HCT116 (cell line): ENCODE data around the gene CARD14. TPM values are rescaled to one million over a fixed set of nuclear protein-coding genes. Genes with fewer than 3 reads are reported as not detected.

Source experiments
- ATAC-seq: fragments of 200-7000 bp; cut with Tn5 transposase; 2 replicates; pipeline ENCODE4 v1.9.1; 2020; ENCODE audit warnings: mild to moderate bottlenecking, moderate library complexity
- BruUV-seq: library from RNA; stranded (reverse); fragments of 400-500 nt; replicated peaks from 2 replicates; lab custom pipeline; 2021; lab: Mats Ljungman, UMichigan
- CTCF ChIA-PET: fragments of 300-600 bp; sonication (Branson Sonifier 250); formaldehyde crosslinking; loops from one replicate; lab custom pipeline; 2021; ENCODE audit warnings: antibody characterized with exemption; lab: Charles Lee
- POLR2A ChIA-PET: fragments of 300-600, 350-600 bp; sonication (Branson Sonifier 250); formaldehyde crosslinking; loops from one replicate; lab custom pipeline; 2021; ENCODE audit warnings: antibody characterized with exemption; lab: Charles Lee
- RAD21 ChIA-PET, 2 experiments: fragments of 300-600 bp; sonication (Branson Sonifier 250); formaldehyde crosslinking; loops; one replicate each; lab custom pipeline; 2023; ENCODE audit warnings: low total read pairs in 2 of 2; ENCODE audit not compliant: uncharacterized antibody in 2 of 2, unreplicated experiment in 2 of 2, low non-redundant PET in 1 of 2; lab: Charles Lee
- DNase-seq: peaks from one replicate; pipeline ENCODE4 v3.0.0-alpha.2; 2010; ENCODE audit warnings: low read depth, low spot score
- H2AFZ ChIP-seq: fragments of 200-600 bp; shearing (Covaris generic), sonication (generic); 2 replicates; pipeline ENCODE4 v1.6.1; 2017; ENCODE audit warnings: low read depth, mixed run types, mixed read lengths, antibody characterized with exemption, low read length; ENCODE audit not compliant: poor library complexity, severe bottlenecking
- H3K27ac ChIP-seq: 2 replicates; pipeline ENCODE4 v1.5.1; 2012; ENCODE audit warnings: low read depth, low read length
- H3K27me3 ChIP-seq: fragments of 200-600 bp; sonication (generic); 2 replicates; pipeline ENCODE4 v1.6.1; 2016; ENCODE audit warnings: mixed run types, low read length, mixed read lengths; ENCODE audit not compliant: insufficient read depth
- H3K36me3 ChIP-seq, 2 experiments: fragments of 200-500 bp in 1 of 2; fragments of 200-600 bp in 1 of 2; sonication (Bioruptor generic) in 1 of 2; sonication (generic) in 1 of 2; 2 replicates each; pipeline versions ENCODE4 v1.5.1 to v1.6.1; 2014 to 2016; ENCODE audit warnings: low read length in 2 of 2, inconsistent platforms in 1 of 2, mixed read lengths in 1 of 2, mixed run types in 1 of 2; ENCODE audit not compliant: insufficient read depth in 2 of 2, control insufficient read depth in 1 of 2
- H3K4me1 ChIP-seq, 2 experiments: fragments of 200-600 bp in 1 of 2; sonication (generic) in 1 of 2; 2 replicates each; pipeline versions ENCODE4 v1.5.1 to v1.6.1; 2012 to 2017; ENCODE audit warnings: low read length in 2 of 2, inconsistent platforms in 1 of 2, mild to moderate bottlenecking in 1 of 2, mixed read lengths in 1 of 2, mixed run types in 1 of 2, moderate library complexity in 1 of 2; ENCODE audit not compliant: insufficient read depth in 2 of 2, control insufficient read depth in 1 of 2
- H3K4me2 ChIP-seq: fragments of 200-600 bp; sonication (generic); 2 replicates; pipeline ENCODE4 v1.6.1; 2017; ENCODE audit warnings: mixed run types, low read length, mixed read lengths
- H3K4me3 ChIP-seq, 2 experiments: fragments of 200-600 bp in 1 of 2; sonication (generic) in 1 of 2; replicated peaks in 1 of 2; 2 replicates each; pipeline ENCODE4 v1.5.1; 2011 to 2016; ENCODE audit warnings: low read length in 2 of 2, control low read depth in 1 of 2, low read depth in 1 of 2, mild to moderate bottlenecking in 1 of 2, mixed read lengths in 1 of 2, mixed run types in 1 of 2
- H3K79me2 ChIP-seq: fragments of 200-600 bp; sonication (generic); 2 replicates; pipeline ENCODE4 v1.6.1; 2017; ENCODE audit warnings: mild to moderate bottlenecking, mixed run types, low read length, moderate library complexity, mixed read lengths; ENCODE audit not compliant: insufficient read depth
- H3K9ac ChIP-seq: fragments of 200-600 bp; sonication (generic); 2 replicates; pipeline ENCODE4 v1.6.1; 2016; ENCODE audit warnings: low read length, mixed read lengths
- H3K9me2 ChIP-seq: fragments of 200-600 bp; sonication (generic), shearing (Covaris generic); 2 replicates; pipeline ENCODE4 v1.6.1; 2017; ENCODE audit warnings: mixed run types, mild to moderate bottlenecking, moderate library complexity; ENCODE audit not compliant: insufficient read depth
- H3K9me3 ChIP-seq, 2 experiments: fragments of 200-500 bp in 1 of 2; fragments of 200-600 bp in 1 of 2; sonication (Bioruptor generic) in 1 of 2; sonication (generic) in 1 of 2; 2 replicates each; pipeline ENCODE4 v1.6.1; 2014 to 2017; ENCODE audit warnings: low read length in 2 of 2, mixed read lengths in 2 of 2, inconsistent platforms in 1 of 2, low read depth in 1 of 2, mild to moderate bottlenecking in 1 of 2, mixed run types in 1 of 2, moderate library complexity in 1 of 2; ENCODE audit not compliant: control insufficient read depth in 1 of 2, insufficient read depth in 1 of 2
- H4K20me1 ChIP-seq: fragments of 200-600 bp; sonication (generic), shearing (Covaris generic); 2 replicates; pipeline ENCODE4 v1.6.1; 2017; ENCODE audit warnings: mixed run types, mild to moderate bottlenecking, moderate library complexity; ENCODE audit not compliant: insufficient read depth
- CBX3 ChIP-seq: IDR thresholded peaks from 2 replicates; pipeline ENCODE4 v1.6.1; 2012; ENCODE audit warnings: low read depth
- EGR1 ChIP-seq: IDR thresholded peaks from 2 replicates; pipeline ENCODE4 v1.6.1; 2012; ENCODE audit warnings: low read depth
- EZH2phosphoT487 ChIP-seq: fragments of 200-600 bp; IDR thresholded peaks from 2 replicates; pipeline ENCODE4 v1.6.1; 2018; ENCODE audit warnings: antibody characterized with exemption, borderline replicate concordance
- JUND ChIP-seq: IDR thresholded peaks from 2 replicates; pipeline ENCODE4 v1.6.1; 2012
- POLR2A ChIP-seq: IDR thresholded peaks from 2 replicates; pipeline ENCODE4 v1.7.0; 2011; ENCODE audit warnings: borderline replicate concordance; ENCODE audit not compliant: insufficient read depth, insufficient read length; ENCODE audit errors: extremely low read depth
- TCF7L2 ChIP-seq: IDR thresholded peaks from 2 replicates; pipeline ENCODE4 v1.7.0; 2011; ENCODE audit warnings: borderline replicate concordance, inconsistent platforms; ENCODE audit not compliant: insufficient read depth, insufficient read length; ENCODE audit errors: extremely low read depth
- ZNF274 ChIP-seq: fragments of 200-500 bp; sonication (Bioruptor generic); IDR thresholded peaks from 2 replicates; pipeline ENCODE4 v1.6.1; 2014; ENCODE audit warnings: mild to moderate bottlenecking, low read depth, low read length, inconsistent platforms
- intact Hi-C: fragments of 100-400 bp; cut with micrococcal nuclease; formaldehyde crosslinking; loops from 2 replicates; pipeline ENCODE4 v1.10.0; 2022
- total RNA-seq: library from RNA; stranded (reverse); gene quantifications from one replicate; pipeline ENCODE4 v1.2.1, GENCODE V29; 2021; ENCODE audit not compliant: unreplicated experiment
- TF ChIP-seq, protein P1 (sequence below), 3 experiments: fragments of 200-600 bp in 1 of 3; sonication (generic) in 1 of 3; IDR thresholded peaks in 2 of 3; conservative IDR thresholded peaks in 1 of 3; 2 replicates each; pipeline ENCODE4 v1.5.1; 2012 to 2017; ENCODE audit warnings: low read depth in 2 of 3, low read length in 2 of 3, antibody characterized with exemption in 1 of 3, borderline replicate concordance in 1 of 3, control low read depth in 1 of 3, mild to moderate bottlenecking in 1 of 3, mixed read lengths in 1 of 3, mixed run types in 1 of 3, moderate library complexity in 1 of 3; ENCODE audit not compliant: insufficient read depth in 1 of 3
- TF ChIP-seq, protein P2 (sequence below): IDR thresholded peaks from 2 replicates; pipeline ENCODE4 v1.6.1; 2012; ENCODE audit warnings: low read depth
- TF ChIP-seq, protein P3 (sequence below): IDR thresholded peaks from 2 replicates; pipeline ENCODE4 v1.6.1; 2012

Gene CARD14
- total RNA-seq, 1 experiment from 2014 or later, result 0.25 TPM

DNA sequence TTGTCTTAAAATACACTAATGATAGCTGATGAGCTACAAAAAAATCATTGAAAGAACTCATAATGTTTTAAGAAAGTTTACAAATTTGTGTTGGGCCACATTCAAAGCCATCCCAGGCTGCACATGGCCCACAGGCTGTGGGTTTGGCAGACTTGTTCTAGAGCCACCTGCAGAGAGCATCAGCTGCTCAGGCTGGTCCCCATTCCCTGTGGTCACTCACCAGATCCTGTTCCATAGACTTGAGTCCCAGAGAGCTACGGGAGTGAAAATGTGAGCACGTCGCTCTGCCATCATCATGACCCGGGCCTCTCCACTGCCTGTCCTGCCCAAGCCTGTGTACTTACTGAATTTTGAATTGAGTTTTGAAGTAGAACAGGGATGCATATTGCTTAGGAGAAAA lies 57.3 kb downstream of the CARD14 start:
- Histone ChIP-seq H3K4me3 (no peak overlapping the region), H3K9me3 (peaks cover 1 to 4% of the 10 kb centered on the region in 2 experiments; a peak in 1 of 4 replicates), H3K9me2 (no peaks in the 10 kb centered on the region), H3K79me2 (no peaks in the 10 kb centered on the region), H3K4me2 (no peak overlapping the region), H3K36me3 (no peaks in the 10 kb centered on the region), H4K20me1 (no peaks in the 10 kb centered on the region), H3K9ac (no peak overlapping the region), H2AFZ (no peak overlapping the region), H3K4me1 (no peaks in the 10 kb centered on the region), H3K27me3 (no peaks in the 10 kb centered on the region), H3K27ac (no peak overlapping the region)
- intact Hi-C loops, result no loop called here
- TF ChIP-seq EZH2phosphoT487 (no peak), TCF7L2 (no peak), ZNF274 (no peak), CBX3 (no peak)
- TF ChIP-seq, protein P1, sequence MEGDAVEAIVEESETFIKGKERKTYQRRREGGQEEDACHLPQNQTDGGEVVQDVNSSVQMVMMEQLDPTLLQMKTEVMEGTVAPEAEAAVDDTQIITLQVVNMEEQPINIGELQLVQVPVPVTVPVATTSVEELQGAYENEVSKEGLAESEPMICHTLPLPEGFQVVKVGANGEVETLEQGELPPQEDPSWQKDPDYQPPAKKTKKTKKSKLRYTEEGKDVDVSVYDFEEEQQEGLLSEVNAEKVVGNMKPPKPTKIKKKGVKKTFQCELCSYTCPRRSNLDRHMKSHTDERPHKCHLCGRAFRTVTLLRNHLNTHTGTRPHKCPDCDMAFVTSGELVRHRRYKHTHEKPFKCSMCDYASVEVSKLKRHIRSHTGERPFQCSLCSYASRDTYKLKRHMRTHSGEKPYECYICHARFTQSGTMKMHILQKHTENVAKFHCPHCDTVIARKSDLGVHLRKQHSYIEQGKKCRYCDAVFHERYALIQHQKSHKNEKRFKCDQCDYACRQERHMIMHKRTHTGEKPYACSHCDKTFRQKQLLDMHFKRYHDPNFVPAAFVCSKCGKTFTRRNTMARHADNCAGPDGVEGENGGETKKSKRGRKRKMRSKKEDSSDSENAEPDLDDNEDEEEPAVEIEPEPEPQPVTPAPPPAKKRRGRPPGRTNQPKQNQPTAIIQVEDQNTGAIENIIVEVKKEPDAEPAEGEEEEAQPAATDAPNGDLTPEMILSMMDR (IDR thresholded peaks at IDR 0.05 in 2 of 3, conservative IDR thresholded peaks at IDR 0.05 in 1 of 3; ENCODE audit: borderline replicate concordance in 1 of 3, insufficient read depth in 1 of 3, low read depth in 2 of 3, low read length in 2 of 3), result no peak
- CTCF ChIA-PET, result no interaction called here
- RAD21 ChIA-PET, result no interaction called here
- POLR2A ChIA-PET, result no interaction called here
- no TSS peak for BruUV-seq
- ATAC-seq (no peak), DNase-seq (no peak)

DNA sequence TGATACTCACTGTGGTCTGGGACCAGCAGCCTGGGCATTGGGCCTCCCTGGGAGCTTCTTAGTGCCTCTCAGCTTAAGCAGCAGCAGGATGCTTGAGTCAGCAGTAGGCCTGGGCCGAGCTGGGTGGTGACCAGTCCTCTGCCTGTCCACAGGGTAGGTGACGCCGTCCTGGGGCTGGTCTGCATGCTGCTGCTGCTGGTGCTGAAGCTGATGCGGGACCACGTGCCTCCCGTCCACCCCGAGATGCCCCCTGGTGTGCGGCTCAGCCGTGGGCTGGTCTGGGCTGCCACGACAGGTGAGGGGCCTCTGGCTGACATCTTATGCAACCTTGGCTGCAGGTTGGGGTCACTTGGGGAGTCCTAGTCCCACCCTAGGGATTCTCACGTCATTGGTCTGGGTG lies 57.8 kb downstream of the CARD14 start:
- no TSS peak for BruUV-seq
- CTCF ChIA-PET, result no interaction called here

More for the DNA sequence above, 57.8 kb downstream of the CARD14 start:
- Histone ChIP-seq H3K4me3 (no peak overlapping the region), H3K4me2 (no peak overlapping the region), H4K20me1 (no peaks in the 10 kb centered on the region), H3K9me3 (peaks cover 6 to 9% of the 10 kb centered on the region in 2 experiments; a peak in 2 of 4 replicates), H3K9ac (no peak overlapping the region), H3K4me1 (no peaks in the 10 kb centered on the region), H3K27ac (no peak overlapping the region), H3K36me3 (no peaks in the 10 kb centered on the region; a peak in 1 of 4 replicates), H2AFZ (no peak overlapping the region), H3K79me2 (no peaks in the 10 kb centered on the region), H3K27me3 (no peaks in the 10 kb centered on the region), H3K9me2 (no peaks in the 10 kb centered on the region)
- POLR2A ChIA-PET, result no interaction called here
- DNase-seq (no peak), ATAC-seq (no peak)
- RAD21 ChIA-PET, result no interaction called here
- TF ChIP-seq EGR1, result no peak
- TF ChIP-seq, protein P2, sequence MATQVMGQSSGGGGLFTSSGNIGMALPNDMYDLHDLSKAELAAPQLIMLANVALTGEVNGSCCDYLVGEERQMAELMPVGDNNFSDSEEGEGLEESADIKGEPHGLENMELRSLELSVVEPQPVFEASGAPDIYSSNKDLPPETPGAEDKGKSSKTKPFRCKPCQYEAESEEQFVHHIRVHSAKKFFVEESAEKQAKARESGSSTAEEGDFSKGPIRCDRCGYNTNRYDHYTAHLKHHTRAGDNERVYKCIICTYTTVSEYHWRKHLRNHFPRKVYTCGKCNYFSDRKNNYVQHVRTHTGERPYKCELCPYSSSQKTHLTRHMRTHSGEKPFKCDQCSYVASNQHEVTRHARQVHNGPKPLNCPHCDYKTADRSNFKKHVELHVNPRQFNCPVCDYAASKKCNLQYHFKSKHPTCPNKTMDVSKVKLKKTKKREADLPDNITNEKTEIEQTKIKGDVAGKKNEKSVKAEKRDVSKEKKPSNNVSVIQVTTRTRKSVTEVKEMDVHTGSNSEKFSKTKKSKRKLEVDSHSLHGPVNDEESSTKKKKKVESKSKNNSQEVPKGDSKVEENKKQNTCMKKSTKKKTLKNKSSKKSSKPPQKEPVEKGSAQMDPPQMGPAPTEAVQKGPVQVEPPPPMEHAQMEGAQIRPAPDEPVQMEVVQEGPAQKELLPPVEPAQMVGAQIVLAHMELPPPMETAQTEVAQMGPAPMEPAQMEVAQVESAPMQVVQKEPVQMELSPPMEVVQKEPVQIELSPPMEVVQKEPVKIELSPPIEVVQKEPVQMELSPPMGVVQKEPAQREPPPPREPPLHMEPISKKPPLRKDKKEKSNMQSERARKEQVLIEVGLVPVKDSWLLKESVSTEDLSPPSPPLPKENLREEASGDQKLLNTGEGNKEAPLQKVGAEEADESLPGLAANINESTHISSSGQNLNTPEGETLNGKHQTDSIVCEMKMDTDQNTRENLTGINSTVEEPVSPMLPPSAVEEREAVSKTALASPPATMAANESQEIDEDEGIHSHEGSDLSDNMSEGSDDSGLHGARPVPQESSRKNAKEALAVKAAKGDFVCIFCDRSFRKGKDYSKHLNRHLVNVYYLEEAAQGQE, result no peak
- TF ChIP-seq JUND, result no peak
- TF ChIP-seq, protein P3, sequence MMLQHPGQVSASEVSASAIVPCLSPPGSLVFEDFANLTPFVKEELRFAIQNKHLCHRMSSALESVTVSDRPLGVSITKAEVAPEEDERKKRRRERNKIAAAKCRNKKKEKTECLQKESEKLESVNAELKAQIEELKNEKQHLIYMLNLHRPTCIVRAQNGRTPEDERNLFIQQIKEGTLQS, result no peak
- TF ChIP-seq POLR2A, result no peak
- intact Hi-C loops, result no loop called here
